HepG2 (cell line): Measurements from ENCODE around the gene APOL5. TPM values are rescaled to one million over a fixed set of nuclear protein-coding genes. Genes with fewer than 3 reads are reported as not detected.

Source experiments
- ATAC-seq: fragments of 200-7000 bp; cut with Tn5 transposase; 3 replicates; pipeline ENCODE4 v1.9.1; 2020; ENCODE audit warnings: mild to moderate bottlenecking, moderate library complexity
- BruUV-seq: library from RNA; stranded (reverse); fragments of 400-500 nt; replicated peaks from 2 replicates; lab custom pipeline; 2021; lab: Mats Ljungman, UMichigan
- CTCF ChIA-PET: fragments of 300-600 bp; formaldehyde crosslinking; extraction: SDS; loops from one replicate; lab custom pipeline; 2021; ENCODE audit warnings: low total read pairs, inconsistent platforms, low intra/inter-chr PET ratio; lab: Yijun Ruan, JAX
- POLR2A ChIA-PET: fragments of 350-600 bp; sonication (Branson Sonifier 250); formaldehyde crosslinking; loops from one replicate; lab custom pipeline; 2020; ENCODE audit warnings: antibody characterized with exemption, inconsistent platforms; lab: Yijun Ruan, JAX
- DNase-seq: peaks from one replicate; pipeline ENCODE4 v3.0.0-alpha.2; 2015; ENCODE audit warnings: low spot score
- FAIRE-seq: peaks from 3 replicates; lab custom pipeline; 2011; peaks lifted over from hg19 to GRCh38; lab: Jason Lieb, UNC
- H2AFZ ChIP-seq: one replicate; pipeline ENCODE4 v1.6.1; 2011; ENCODE audit warnings: low read length, inconsistent platforms
- H3K27ac ChIP-seq: fragments of 300-600 bp; 3 replicates; pipeline ENCODE4 v1.8.0; 2011; ENCODE audit warnings: mixed run types, mild to moderate bottlenecking, mixed read lengths, low read length, inconsistent platforms; ENCODE audit not compliant: insufficient read depth; ENCODE audit errors: extremely low read length
- H3K27me3 ChIP-seq, 2 experiments: fragments of 200-600 bp in 1 of 2; 2 replicates in 1 of 2; 3 replicates in 1 of 2; pipeline versions ENCODE4 v1.6.0 to v1.8.0; 2011; ENCODE audit warnings: low read length in 2 of 2, mild to moderate bottlenecking in 2 of 2, moderate library complexity in 2 of 2, inconsistent platforms in 1 of 2; ENCODE audit not compliant: insufficient read depth in 2 of 2, control insufficient read depth in 1 of 2
- H3K36me3 ChIP-seq, 2 experiments: fragments of 200-600 bp in 1 of 2; replicated peaks in 1 of 2; 2 replicates in 1 of 2; 3 replicates in 1 of 2; pipeline versions ENCODE4 v1.5.1 to v1.8.0; 2011; ENCODE audit warnings: low read length in 2 of 2, inconsistent platforms in 1 of 2; ENCODE audit not compliant: insufficient read depth in 2 of 2, control insufficient read depth in 1 of 2
- H3K4me1 ChIP-seq: 2 replicates; pipeline ENCODE4 v1.5.1; 2012; ENCODE audit warnings: low read length, inconsistent platforms; ENCODE audit not compliant: insufficient read depth
- H3K4me2 ChIP-seq: 2 replicates; pipeline ENCODE4 v1.6.0; 2011; ENCODE audit warnings: low read depth, low read length, inconsistent platforms
- H3K4me3 ChIP-seq, 3 experiments: fragments of 200-600 bp in 1 of 3; sonication (generic), shearing (Covaris generic) in 1 of 3; replicated peaks in 1 of 3; 2 replicates each; pipeline ENCODE4 v1.5.1; 2011 to 2016; ENCODE audit warnings: low read length in 3 of 3, inconsistent platforms in 2 of 3, low read depth in 2 of 3, mild to moderate bottlenecking in 2 of 3, control low read depth in 1 of 3, mixed read lengths in 1 of 3; ENCODE audit not compliant: insufficient read depth in 1 of 3
- H3K79me2 ChIP-seq: one replicate; pipeline ENCODE4 v1.6.1; 2011; ENCODE audit warnings: low read length, inconsistent platforms; ENCODE audit not compliant: insufficient read depth
- H3K9ac ChIP-seq: 2 replicates; pipeline ENCODE4 v1.6.0; 2011; ENCODE audit warnings: mild to moderate bottlenecking, low read depth, low read length, inconsistent platforms; ENCODE audit not compliant: insufficient read depth
- H3K9me3 ChIP-seq: 2 replicates; pipeline ENCODE4 v1.5.1; 2012; ENCODE audit warnings: mild to moderate bottlenecking, low read length
- H4K20me1 ChIP-seq: 2 replicates; pipeline ENCODE4 v1.6.0; 2011; ENCODE audit warnings: inconsistent platforms, mild to moderate bottlenecking, low read length, moderate library complexity; ENCODE audit not compliant: insufficient read depth
- HMGXB3 ChIP-seq: sonication (generic); formaldehyde crosslinking; IDR thresholded peaks from 2 replicates; pipeline ENCODE4 v1.4.0; 2020; ENCODE audit warnings: missing genetic modification reagents, borderline replicate concordance
- MLXIP ChIP-seq: sonication (generic); formaldehyde crosslinking; IDR thresholded peaks from 2 replicates; pipeline ENCODE4 v1.9.0; 2021; ENCODE audit warnings: missing genetic modification reagents, borderline replicate concordance
- MYC ChIP-seq: sonication (generic); formaldehyde crosslinking; IDR thresholded peaks from 2 replicates; pipeline ENCODE4 v1.9.0; 2021; ENCODE audit warnings: missing genetic modification reagents, borderline replicate concordance
- TOPORS ChIP-seq: sonication (generic); formaldehyde crosslinking; IDR thresholded peaks from 2 replicates; pipeline ENCODE4 v1.8.0; 2023; ENCODE audit warnings: mild to moderate bottlenecking, missing genetic modification reagents
- ZIK1 ChIP-seq: sonication (generic); formaldehyde crosslinking; IDR thresholded peaks from 2 replicates; pipeline ENCODE4 v1.5.0; 2020; ENCODE audit warnings: mild to moderate bottlenecking, low read depth, missing genetic modification reagents, borderline replicate concordance
- ZNF484 ChIP-seq: sonication (generic); formaldehyde crosslinking; IDR thresholded peaks from 2 replicates; pipeline ENCODE4 v1.5.1; 2020; ENCODE audit warnings: mild to moderate bottlenecking, low read depth, missing genetic modification reagents, borderline replicate concordance
- WGBS: methylation state at CpG from one replicate; pipeline ENCODE4 v1.1.6; 2017; ENCODE audit warnings: low lambda C conversion rate; 5-methylcytosine and 5-hydroxymethylcytosine counted together
- in situ Hi-C: cut with HindIII; loops from 2 replicates; pipeline ENCODE4 v1.10.0; 2017; ENCODE audit warnings: low pct_unique_long_range_greater_than_20kb; ENCODE audit not compliant: extremely low pct_ligation_motif_present
- intact Hi-C: fragments of 100-400 bp; cut with micrococcal nuclease; formaldehyde crosslinking; loops from one replicate; pipeline ENCODE4 v1.10.0; 2022; ENCODE audit not compliant: unreplicated experiment
- polyA plus RNA-seq, 8 experiments: library from polyadenylated mRNA; depleted of rRNA in 3 of 8; stranded (reverse) in 7 of 8; unstranded in 1 of 8; fragments of >200 nt; fragmentation: Illumina TruSeq in 4 of 8; extraction: Trizol in 4 of 8; gene quantifications; 2 replicates each; pipeline versions ENCODE4 v1.2.1 to v1.2.3, GENCODE V29; 2011 to 2016; ENCODE audit warnings: low read depth in 4 of 8, missing spikeins in 1 of 8, mixed read lengths in 1 of 8; ENCODE audit not compliant: insufficient read depth in 1 of 8
- total RNA-seq, 5 experiments: library from RNA; depleted of rRNA; stranded (reverse); fragments of >200 nt; fragmentation: Illumina TruSeq; extraction: Trizol; gene quantifications; 2 replicates each; pipeline ENCODE4 v1.2.3, GENCODE V29; 2016; ENCODE audit warnings: low read depth in 1 of 5
- TF ChIP-seq, protein P1 (sequence below): IDR thresholded peaks from 2 replicates; pipeline ENCODE4 v1.4.0; 2020; ENCODE audit warnings: mild to moderate bottlenecking, missing genetic modification reagents

The APOL5 gene
- total and polyA plus RNA-seq, 2 of the 13 experiments (the other 11 are each of a cell fraction or from before 2014, with no cell fraction given) = not detected

DNA sequence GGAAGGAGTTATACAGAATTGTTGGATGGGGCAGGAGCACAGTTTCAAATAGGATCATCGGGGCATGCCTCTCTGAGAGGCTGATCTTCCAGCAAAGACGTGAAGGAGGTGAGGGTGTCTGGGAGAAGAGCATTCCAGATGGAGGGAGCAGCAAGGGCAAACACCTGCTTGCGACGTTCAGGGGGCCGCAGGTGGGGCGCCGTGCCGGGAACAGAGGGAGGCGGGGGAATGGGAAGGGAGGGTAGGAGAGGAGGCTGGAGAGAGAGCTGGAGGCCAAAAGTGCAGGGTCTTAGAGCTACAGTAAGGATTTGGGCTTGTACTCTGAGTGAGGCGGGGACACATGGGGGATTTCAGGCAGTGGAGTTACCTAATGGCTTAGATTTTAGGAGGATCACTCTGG, 13.6 kb downstream of the APOL5 start:
- H3K27ac ChIP-seq = no peak overlapping the region

More for the DNA sequence above, 13.6 kb downstream of the APOL5 start:
- intact Hi-C loops (no loop called here), in situ Hi-C loops (loop anchor here (10.0 to 25.0 kb wide), 3 partner anchors 97 to 381 kb away; no protein-coding TSS in a partner anchor)
- Histone ChIP-seq H3K4me3 (no peak overlapping the region), H3K9me3 (no peaks in the 10 kb centered on the region), H3K4me2 (no peak overlapping the region), H2AFZ (no peak overlapping the region), H3K36me3 (no peaks in the 10 kb centered on the region), H3K9ac (no peak overlapping the region), H3K4me1 (peaks cover 8% of the 10 kb centered on the region; the same call in 1 of the 2 replicates), H4K20me1 (no peaks in the 10 kb centered on the region), H3K79me2 (no peaks in the 10 kb centered on the region), H3K27me3 (peaks cover 0 to 12% of the 10 kb centered on the region in 2 experiments; a peak in 1 of 5 replicates)
- TF ChIP-seq ZIK1 (CRISPR knock-in tag) (no peak), MYC (CRISPR knock-in tag) (no peak), HMGXB3 (CRISPR knock-in tag) (no peak), ZNF484 (CRISPR knock-in tag) (no peak), MLXIP (CRISPR knock-in tag) (no peak), TOPORS (CRISPR knock-in tag) (no peak)
- TF ChIP-seq, protein P1, sequence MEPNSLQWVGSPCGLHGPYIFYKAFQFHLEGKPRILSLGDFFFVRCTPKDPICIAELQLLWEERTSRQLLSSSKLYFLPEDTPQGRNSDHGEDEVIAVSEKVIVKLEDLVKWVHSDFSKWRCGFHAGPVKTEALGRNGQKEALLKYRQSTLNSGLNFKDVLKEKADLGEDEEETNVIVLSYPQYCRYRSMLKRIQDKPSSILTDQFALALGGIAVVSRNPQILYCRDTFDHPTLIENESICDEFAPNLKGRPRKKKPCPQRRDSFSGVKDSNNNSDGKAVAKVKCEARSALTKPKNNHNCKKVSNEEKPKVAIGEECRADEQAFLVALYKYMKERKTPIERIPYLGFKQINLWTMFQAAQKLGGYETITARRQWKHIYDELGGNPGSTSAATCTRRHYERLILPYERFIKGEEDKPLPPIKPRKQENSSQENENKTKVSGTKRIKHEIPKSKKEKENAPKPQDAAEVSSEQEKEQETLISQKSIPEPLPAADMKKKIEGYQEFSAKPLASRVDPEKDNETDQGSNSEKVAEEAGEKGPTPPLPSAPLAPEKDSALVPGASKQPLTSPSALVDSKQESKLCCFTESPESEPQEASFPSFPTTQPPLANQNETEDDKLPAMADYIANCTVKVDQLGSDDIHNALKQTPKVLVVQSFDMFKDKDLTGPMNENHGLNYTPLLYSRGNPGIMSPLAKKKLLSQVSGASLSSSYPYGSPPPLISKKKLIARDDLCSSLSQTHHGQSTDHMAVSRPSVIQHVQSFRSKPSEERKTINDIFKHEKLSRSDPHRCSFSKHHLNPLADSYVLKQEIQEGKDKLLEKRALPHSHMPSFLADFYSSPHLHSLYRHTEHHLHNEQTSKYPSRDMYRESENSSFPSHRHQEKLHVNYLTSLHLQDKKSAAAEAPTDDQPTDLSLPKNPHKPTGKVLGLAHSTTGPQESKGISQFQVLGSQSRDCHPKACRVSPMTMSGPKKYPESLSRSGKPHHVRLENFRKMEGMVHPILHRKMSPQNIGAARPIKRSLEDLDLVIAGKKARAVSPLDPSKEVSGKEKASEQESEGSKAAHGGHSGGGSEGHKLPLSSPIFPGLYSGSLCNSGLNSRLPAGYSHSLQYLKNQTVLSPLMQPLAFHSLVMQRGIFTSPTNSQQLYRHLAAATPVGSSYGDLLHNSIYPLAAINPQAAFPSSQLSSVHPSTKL (CRISPR knock-in tag) = no peak
- ATAC-seq = no peak
- no peak for DNase-seq
- FAIRE-seq = no peak
- 26% methylated on average over 9 of the region's 10 CpGs for WGBS
- no TSS peak for BruUV-seq
- POLR2A ChIA-PET = no interaction called here
- CTCF ChIA-PET = no interaction called here
